HCT116 (cell line): Measurements from ENCODE around the gene CCDC15. TPM values are rescaled to one million over a fixed set of nuclear protein-coding genes. Genes with fewer than 3 reads are reported as not detected.

Experiments
- ATAC-seq: fragments of 200-7000 bp; cut with Tn5 transposase; 2 replicates; pipeline ENCODE4 v1.9.1; 2020; ENCODE audit warnings: mild to moderate bottlenecking, moderate library complexity
- BruUV-seq: library from RNA; stranded (reverse); fragments of 400-500 nt; replicated peaks from 2 replicates; lab custom pipeline; 2021; lab: Mats Ljungman, UMichigan
- CTCF ChIA-PET: fragments of 300-600 bp; sonication (Branson Sonifier 250); formaldehyde crosslinking; loops from one replicate; lab custom pipeline; 2021; ENCODE audit warnings: antibody characterized with exemption; lab: Charles Lee
- POLR2A ChIA-PET: fragments of 300-600, 350-600 bp; sonication (Branson Sonifier 250); formaldehyde crosslinking; loops from one replicate; lab custom pipeline; 2021; ENCODE audit warnings: antibody characterized with exemption; lab: Charles Lee
- RAD21 ChIA-PET, 2 experiments: fragments of 300-600 bp; sonication (Branson Sonifier 250); formaldehyde crosslinking; loops; one replicate each; lab custom pipeline; 2023; ENCODE audit warnings: low total read pairs in 2 of 2; ENCODE audit not compliant: uncharacterized antibody in 2 of 2, unreplicated experiment in 2 of 2, low non-redundant PET in 1 of 2; lab: Charles Lee
- DNase-seq: peaks from one replicate; pipeline ENCODE4 v3.0.0-alpha.2; 2010; ENCODE audit warnings: low read depth, low spot score
- H2AFZ ChIP-seq: fragments of 200-600 bp; shearing (Covaris generic), sonication (generic); 2 replicates; pipeline ENCODE4 v1.6.1; 2017; ENCODE audit warnings: low read depth, mixed run types, mixed read lengths, antibody characterized with exemption, low read length; ENCODE audit not compliant: poor library complexity, severe bottlenecking
- H3K27ac ChIP-seq: 2 replicates; pipeline ENCODE4 v1.5.1; 2012; ENCODE audit warnings: low read depth, low read length
- H3K27me3 ChIP-seq: fragments of 200-600 bp; sonication (generic); 2 replicates; pipeline ENCODE4 v1.6.1; 2016; ENCODE audit warnings: mixed run types, low read length, mixed read lengths; ENCODE audit not compliant: insufficient read depth
- H3K36me3 ChIP-seq, 2 experiments: fragments of 200-500 bp in 1 of 2; fragments of 200-600 bp in 1 of 2; sonication (Bioruptor generic) in 1 of 2; sonication (generic) in 1 of 2; 2 replicates each; pipeline versions ENCODE4 v1.5.1 to v1.6.1; 2014 to 2016; ENCODE audit warnings: low read length in 2 of 2, inconsistent platforms in 1 of 2, mixed read lengths in 1 of 2, mixed run types in 1 of 2; ENCODE audit not compliant: insufficient read depth in 2 of 2, control insufficient read depth in 1 of 2
- H3K4me1 ChIP-seq, 2 experiments: fragments of 200-600 bp in 1 of 2; sonication (generic) in 1 of 2; 2 replicates each; pipeline versions ENCODE4 v1.5.1 to v1.6.1; 2012 to 2017; ENCODE audit warnings: low read length in 2 of 2, inconsistent platforms in 1 of 2, mild to moderate bottlenecking in 1 of 2, mixed read lengths in 1 of 2, mixed run types in 1 of 2, moderate library complexity in 1 of 2; ENCODE audit not compliant: insufficient read depth in 2 of 2, control insufficient read depth in 1 of 2
- H3K4me2 ChIP-seq: fragments of 200-600 bp; sonication (generic); 2 replicates; pipeline ENCODE4 v1.6.1; 2017; ENCODE audit warnings: mixed run types, low read length, mixed read lengths
- H3K4me3 ChIP-seq, 2 experiments: fragments of 200-600 bp in 1 of 2; sonication (generic) in 1 of 2; replicated peaks in 1 of 2; 2 replicates each; pipeline ENCODE4 v1.5.1; 2011 to 2016; ENCODE audit warnings: low read length in 2 of 2, control low read depth in 1 of 2, low read depth in 1 of 2, mild to moderate bottlenecking in 1 of 2, mixed read lengths in 1 of 2, mixed run types in 1 of 2
- H3K79me2 ChIP-seq: fragments of 200-600 bp; sonication (generic); 2 replicates; pipeline ENCODE4 v1.6.1; 2017; ENCODE audit warnings: mild to moderate bottlenecking, mixed run types, low read length, moderate library complexity, mixed read lengths; ENCODE audit not compliant: insufficient read depth
- H3K9ac ChIP-seq: fragments of 200-600 bp; sonication (generic); 2 replicates; pipeline ENCODE4 v1.6.1; 2016; ENCODE audit warnings: low read length, mixed read lengths
- H3K9me2 ChIP-seq: fragments of 200-600 bp; sonication (generic), shearing (Covaris generic); 2 replicates; pipeline ENCODE4 v1.6.1; 2017; ENCODE audit warnings: mixed run types, mild to moderate bottlenecking, moderate library complexity; ENCODE audit not compliant: insufficient read depth
- H3K9me3 ChIP-seq, 2 experiments: fragments of 200-500 bp in 1 of 2; fragments of 200-600 bp in 1 of 2; sonication (Bioruptor generic) in 1 of 2; sonication (generic) in 1 of 2; 2 replicates each; pipeline ENCODE4 v1.6.1; 2014 to 2017; ENCODE audit warnings: low read length in 2 of 2, mixed read lengths in 2 of 2, inconsistent platforms in 1 of 2, low read depth in 1 of 2, mild to moderate bottlenecking in 1 of 2, mixed run types in 1 of 2, moderate library complexity in 1 of 2; ENCODE audit not compliant: control insufficient read depth in 1 of 2, insufficient read depth in 1 of 2
- H4K20me1 ChIP-seq: fragments of 200-600 bp; sonication (generic), shearing (Covaris generic); 2 replicates; pipeline ENCODE4 v1.6.1; 2017; ENCODE audit warnings: mixed run types, mild to moderate bottlenecking, moderate library complexity; ENCODE audit not compliant: insufficient read depth
- ATF3 ChIP-seq: IDR thresholded peaks from 2 replicates; pipeline ENCODE4 v1.6.1; 2012
- CBX3 ChIP-seq: IDR thresholded peaks from 2 replicates; pipeline ENCODE4 v1.6.1; 2012; ENCODE audit warnings: low read depth
- ELF1 ChIP-seq: IDR thresholded peaks from 2 replicates; pipeline ENCODE4 v1.6.1; 2012; ENCODE audit warnings: low read depth, borderline replicate concordance
- JUND ChIP-seq: IDR thresholded peaks from 2 replicates; pipeline ENCODE4 v1.6.1; 2012
- MAX ChIP-seq: IDR thresholded peaks from 2 replicates; pipeline ENCODE4 v1.6.1; 2012
- POLR2AphosphoS5 ChIP-seq: IDR thresholded peaks from 2 replicates; pipeline ENCODE4 v1.6.1; 2011; ENCODE audit warnings: mild to moderate bottlenecking, low read depth, low read length, moderate library complexity
- RAD21 ChIP-seq: IDR thresholded peaks from 2 replicates; pipeline ENCODE4 v1.6.1; 2012; ENCODE audit warnings: low read depth, mild to moderate bottlenecking
- SIN3A ChIP-seq: IDR thresholded peaks from 2 replicates; pipeline ENCODE4 v1.6.1; 2012; ENCODE audit warnings: low read depth
- SRF ChIP-seq: IDR thresholded peaks from 2 replicates; pipeline ENCODE4 v1.6.1; 2012; ENCODE audit warnings: low read depth
- TCF7L2 ChIP-seq: IDR thresholded peaks from 2 replicates; pipeline ENCODE4 v1.7.0; 2011; ENCODE audit warnings: borderline replicate concordance, inconsistent platforms; ENCODE audit not compliant: insufficient read depth, insufficient read length; ENCODE audit errors: extremely low read depth
- ZNF274 ChIP-seq: fragments of 200-500 bp; sonication (Bioruptor generic); IDR thresholded peaks from 2 replicates; pipeline ENCODE4 v1.6.1; 2014; ENCODE audit warnings: mild to moderate bottlenecking, low read depth, low read length, inconsistent platforms
- intact Hi-C: fragments of 100-400 bp; cut with micrococcal nuclease; formaldehyde crosslinking; loops from 2 replicates; pipeline ENCODE4 v1.10.0; 2022
- total RNA-seq: library from RNA; stranded (reverse); gene quantifications from one replicate; pipeline ENCODE4 v1.2.1, GENCODE V29; 2021; ENCODE audit not compliant: unreplicated experiment

The CCDC15 gene
- total RNA-seq, 1 experiment from 2014 or later, result 2.4 TPM

GRCh38 chr11:124915541-124916369 is 38.2 kb upstream of the CCDC15 start:
- peak; percentile 52; the same call in 1 of the 2 replicates for ATAC-seq
- Histone ChIP-seq H3K4me3 (no peak overlapping the region), H3K9me3 (peaks cover 0 to 3% of the 10 kb centered on the region in 2 experiments; a peak in 1 of 4 replicates), H2AFZ (no peak overlapping the region), H3K36me3 (no peaks in the 10 kb centered on the region), H3K27me3 (no peaks in the 10 kb centered on the region), H3K27ac (no peak overlapping the region), H3K9me2 (no peaks in the 10 kb centered on the region), H4K20me1 (no peaks in the 10 kb centered on the region), H3K4me1 (peaks cover 0 to 5% of the 10 kb centered on the region in 2 experiments; a peak in 1 of 4 replicates), H3K9ac (no peak overlapping the region), H3K4me2 (peak overlapping the region; percentile 15; the same call in 1 of the 2 replicates), H3K79me2 (no peaks in the 10 kb centered on the region)
- intact Hi-C loops, result no loop called here
- no TSS peak for BruUV-seq
- ChIA-PET POLR2A (no interaction called here), RAD21 (no interaction called here), CTCF (no interaction called here)
- no peak for TF ChIP-seq ZNF274
- TF ChIP-seq ELF1, result no peak
- no peak for TF ChIP-seq SIN3A
- no peak for TF ChIP-seq RAD21
- TF ChIP-seq JUND, result no peak
- no peak for TF ChIP-seq CBX3
- no peak for TF ChIP-seq MAX
- TF ChIP-seq POLR2AphosphoS5, result no peak
- no peak for TF ChIP-seq SRF
- DNase-seq, result no peak

GRCh38 chr11:124916370-124916710 is 37.7 kb upstream of the CCDC15 start:
- no TSS peak for BruUV-seq
- Histone ChIP-seq H3K27me3 (no peaks in the 10 kb centered on the region), H3K9me2 (no peaks in the 10 kb centered on the region)
- TF ChIP-seq TCF7L2 (no peak), RAD21 (no peak), ATF3 (no peak), SIN3A (no peak)
- TF ChIP-seq, all 23 proteins: peak for 0
- Histone ChIP-seq H3K36me3 (no peaks in the 10 kb centered on the region), H3K9ac (no peak overlapping the region), H2AFZ (no peak overlapping the region), H3K4me1 (peaks cover 0 to 5% of the 10 kb centered on the region in 2 experiments; a peak in 1 of 4 replicates), H3K79me2 (no peaks in the 10 kb centered on the region), H3K27ac (no peak overlapping the region), H4K20me1 (no peaks in the 10 kb centered on the region), H3K9me3 (no peaks in the 10 kb centered on the region; a peak in 1 of 4 replicates), H3K4me2 (no peak overlapping the region), H3K4me3 (no peak overlapping the region)
- ChIA-PET RAD21 (no interaction called here), POLR2A (no interaction called here), CTCF (no interaction called here)
- ATAC-seq, result no peak
- no peak for DNase-seq
- intact Hi-C loops, result no loop called here
